Fibroblast of lung (primary cell): ENCODE data around the gene PDHX. TPM values are rescaled to one million over a fixed set of nuclear protein-coding genes. Genes with fewer than 3 reads are reported as not detected.

Experiments
- DNase-seq, 2 donors: peaks; one replicate each; pipeline versions ENCODE4 v3.0.0 to v3.0.0-alpha.2; 2010; ENCODE audit warnings: low read depth in 2 of 2
- H2AFZ ChIP-seq: 2 replicates; pipeline ENCODE4 v1.5.1; 2012; ENCODE audit warnings: low read length, control low read depth, inconsistent platforms
- H3K27ac ChIP-seq: 2 replicates; pipeline ENCODE4 v1.5.1; 2011; ENCODE audit warnings: low read length, control low read depth; ENCODE audit not compliant: insufficient read depth
- H3K27me3 ChIP-seq: 2 replicates; pipeline ENCODE4 v1.5.1; 2011; ENCODE audit warnings: mild to moderate bottlenecking, low read length; ENCODE audit not compliant: control insufficient read depth, insufficient read depth
- H3K36me3 ChIP-seq: 2 replicates; pipeline ENCODE4 v1.5.1; 2011; ENCODE audit warnings: low read length; ENCODE audit not compliant: control insufficient read depth, insufficient read depth
- H3K4me1 ChIP-seq: 2 replicates; pipeline ENCODE4 v1.5.1; 2011; ENCODE audit warnings: low read length; ENCODE audit not compliant: control insufficient read depth, insufficient read depth; ENCODE audit errors: extremely low read depth
- H3K4me2 ChIP-seq: 2 replicates; pipeline ENCODE4 v1.5.1; 2011; ENCODE audit warnings: low read length, control low read depth; ENCODE audit not compliant: insufficient read depth; ENCODE audit errors: extremely low read depth
- H3K4me3 ChIP-seq, 4 experiments: fragments of 200-600 bp in 1 of 4; sonication (generic) in 1 of 4; replicated peaks in 1 of 4; 2 replicates each; pipeline ENCODE4 v1.5.1; 2011 to 2016; ENCODE audit warnings: low read length in 4 of 4, low read depth in 3 of 4, mild to moderate bottlenecking in 3 of 4, control low read depth in 2 of 4, inconsistent platforms in 1 of 4, mixed read lengths in 1 of 4; ENCODE audit not compliant: insufficient read depth in 1 of 4; ENCODE audit errors: control extremely low read depth in 1 of 4
- H3K79me2 ChIP-seq: 2 replicates; pipeline ENCODE4 v1.5.1; 2012; ENCODE audit warnings: mild to moderate bottlenecking, low read length, inconsistent platforms; ENCODE audit not compliant: control insufficient read depth, insufficient read depth
- H3K9ac ChIP-seq: 2 replicates; pipeline ENCODE4 v1.5.1; 2011; ENCODE audit warnings: mild to moderate bottlenecking, low read length, control low read depth; ENCODE audit not compliant: insufficient read depth
- H3K9me3 ChIP-seq: 2 replicates; pipeline ENCODE4 v1.5.1; 2012; ENCODE audit warnings: low read depth, low read length; ENCODE audit not compliant: control insufficient read depth, insufficient read depth
- H4K20me1 ChIP-seq: 2 replicates; pipeline ENCODE4 v1.5.1; 2011; ENCODE audit warnings: low read length; ENCODE audit not compliant: control insufficient read depth, insufficient read depth; ENCODE audit errors: extremely low read depth
- EZH2 ChIP-seq: IDR thresholded peaks from 2 replicates; pipeline ENCODE4 v1.5.1; 2012; ENCODE audit warnings: low read length, control low read depth, mild to moderate bottlenecking; ENCODE audit errors: missing control alignments
- polyA plus RNA-seq, 2 donors: library from polyadenylated mRNA; depleted of rRNA in 1 of 2; stranded (reverse) in 1 of 2; unstranded in 1 of 2; fragments of >200 nt; gene quantifications; 2 replicates each; pipeline ENCODE4 v1.2.1, GENCODE V29; 2011 to 2012; ENCODE audit warnings: missing spikeins in 1 of 2
- total RNA-seq: library from RNA; depleted of rRNA; stranded (reverse); fragments of >200 nt; gene quantifications from 2 replicates; pipeline ENCODE4 v1.2.1, GENCODE V29; 2014
- TF ChIP-seq, protein P1 (sequence below), 2 donors: IDR thresholded peaks in 1 of 2; conservative IDR thresholded peaks in 1 of 2; 1 replicate in 1 of 2; 2 replicates in 1 of 2; pipeline ENCODE4 v1.5.1; 2011 to 2012; ENCODE audit warnings: low read length in 2 of 2, control low read depth in 1 of 2, inconsistent platforms in 1 of 2, low read depth in 1 of 2, mild to moderate bottlenecking in 1 of 2

The PDHX gene
- total and polyA plus RNA-seq, 2 donors (not counting 1 experiment from before 2014, with no cell fraction given), result 29.6 to 36.5 TPM

DNA sequence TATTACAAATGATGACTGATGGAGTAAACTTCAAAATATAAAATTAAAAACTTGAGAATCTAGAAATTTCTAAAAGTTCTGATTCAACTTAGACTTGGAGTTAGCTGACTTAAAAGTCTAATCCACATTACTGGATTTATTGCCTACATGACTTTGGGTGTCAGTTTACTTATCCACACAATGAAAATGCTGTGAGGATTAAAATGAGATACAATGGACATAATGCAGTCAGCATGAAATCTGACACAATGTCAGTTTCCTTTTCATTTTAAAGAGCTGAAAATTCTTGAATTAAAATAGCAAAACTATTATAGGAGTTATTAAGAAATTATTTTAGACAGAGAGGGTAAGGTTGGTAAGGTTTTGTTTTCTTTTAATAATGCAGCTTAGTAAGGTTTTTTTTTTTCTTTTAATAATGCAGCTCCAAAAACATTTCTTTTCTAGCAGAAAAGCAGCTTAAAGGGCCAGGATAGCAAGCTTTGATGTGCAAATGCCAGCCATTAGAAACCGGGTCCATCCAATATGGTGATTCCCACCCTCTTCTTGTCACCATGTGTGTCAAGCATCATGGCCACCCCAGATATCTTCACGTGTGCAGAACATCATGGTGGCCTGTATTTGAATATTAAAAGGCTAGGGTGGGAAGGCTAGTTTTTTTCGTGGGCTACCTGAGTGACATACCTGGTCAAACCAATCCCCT, 19.1 kb upstream of the PDHX start:
- peaks cover 2% of the 10 kb centered on the region for H3K79me2 ChIP-seq
- no peak overlapping the region for H3K9ac ChIP-seq
- TF ChIP-seq EZH2, result no peak
- TF ChIP-seq, protein P1, sequence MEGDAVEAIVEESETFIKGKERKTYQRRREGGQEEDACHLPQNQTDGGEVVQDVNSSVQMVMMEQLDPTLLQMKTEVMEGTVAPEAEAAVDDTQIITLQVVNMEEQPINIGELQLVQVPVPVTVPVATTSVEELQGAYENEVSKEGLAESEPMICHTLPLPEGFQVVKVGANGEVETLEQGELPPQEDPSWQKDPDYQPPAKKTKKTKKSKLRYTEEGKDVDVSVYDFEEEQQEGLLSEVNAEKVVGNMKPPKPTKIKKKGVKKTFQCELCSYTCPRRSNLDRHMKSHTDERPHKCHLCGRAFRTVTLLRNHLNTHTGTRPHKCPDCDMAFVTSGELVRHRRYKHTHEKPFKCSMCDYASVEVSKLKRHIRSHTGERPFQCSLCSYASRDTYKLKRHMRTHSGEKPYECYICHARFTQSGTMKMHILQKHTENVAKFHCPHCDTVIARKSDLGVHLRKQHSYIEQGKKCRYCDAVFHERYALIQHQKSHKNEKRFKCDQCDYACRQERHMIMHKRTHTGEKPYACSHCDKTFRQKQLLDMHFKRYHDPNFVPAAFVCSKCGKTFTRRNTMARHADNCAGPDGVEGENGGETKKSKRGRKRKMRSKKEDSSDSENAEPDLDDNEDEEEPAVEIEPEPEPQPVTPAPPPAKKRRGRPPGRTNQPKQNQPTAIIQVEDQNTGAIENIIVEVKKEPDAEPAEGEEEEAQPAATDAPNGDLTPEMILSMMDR (conservative IDR thresholded peaks at IDR 0.05 in 1 of 2, IDR thresholded peaks at IDR 0.05 in 1 of 2; ENCODE audit: low read depth in 1 of 2, low read length in 2 of 2), result no peak
- H3K9me3 ChIP-seq, result no peaks in the 10 kb centered on the region
- no peaks in the 10 kb centered on the region for H3K4me1 ChIP-seq
- no peak overlapping the region for H3K4me3 ChIP-seq
- H2AFZ ChIP-seq, result no peak overlapping the region
- H3K36me3 ChIP-seq, result no peaks in the 10 kb centered on the region
- no peak overlapping the region for H3K4me2 ChIP-seq
- no peak for DNase-seq
- no peaks in the 10 kb centered on the region for H3K27me3 ChIP-seq
- H3K27ac ChIP-seq, result no peak overlapping the region
- no peaks in the 10 kb centered on the region for H4K20me1 ChIP-seq

DNA sequence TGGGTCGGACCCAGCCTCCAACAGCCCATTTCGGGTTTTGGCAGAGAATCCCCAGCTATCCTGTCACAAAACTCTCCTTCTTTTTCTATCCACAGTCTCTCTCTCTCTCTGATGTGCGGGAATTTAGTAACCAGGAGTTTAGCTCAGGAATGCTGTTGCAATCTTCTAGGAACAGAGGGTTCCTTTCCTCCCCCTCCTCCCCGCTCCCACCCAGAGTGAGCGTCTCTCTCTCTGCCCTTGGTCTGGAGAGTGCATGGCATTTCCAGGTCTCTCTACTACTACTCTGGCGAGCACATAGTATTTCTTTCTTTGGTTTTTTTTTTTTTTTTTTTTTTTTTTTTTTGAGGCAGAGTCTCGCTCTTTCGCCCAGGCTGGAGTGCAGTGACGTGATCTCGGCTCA, 17.9 kb upstream of the PDHX start:
- Histone ChIP-seq H3K27ac (no peak overlapping the region), H4K20me1 (no peaks in the 10 kb centered on the region), H3K4me2 (no peak overlapping the region), H3K27me3 (no peaks in the 10 kb centered on the region), H3K9me3 (no peaks in the 10 kb centered on the region), H2AFZ (no peak overlapping the region), H3K9ac (no peak overlapping the region), H3K36me3 (no peaks in the 10 kb centered on the region), H3K4me3 (no peak overlapping the region), H3K4me1 (no peaks in the 10 kb centered on the region), H3K79me2 (peaks cover 2% of the 10 kb centered on the region)
- DNase-seq, result no peak
- TF ChIP-seq EZH2, result no peak
- TF ChIP-seq, protein P1 (conservative IDR thresholded peaks at IDR 0.05 in 1 of 2, IDR thresholded peaks at IDR 0.05 in 1 of 2; ENCODE audit: low read depth in 1 of 2, low read length in 2 of 2), result no peak

DNA sequence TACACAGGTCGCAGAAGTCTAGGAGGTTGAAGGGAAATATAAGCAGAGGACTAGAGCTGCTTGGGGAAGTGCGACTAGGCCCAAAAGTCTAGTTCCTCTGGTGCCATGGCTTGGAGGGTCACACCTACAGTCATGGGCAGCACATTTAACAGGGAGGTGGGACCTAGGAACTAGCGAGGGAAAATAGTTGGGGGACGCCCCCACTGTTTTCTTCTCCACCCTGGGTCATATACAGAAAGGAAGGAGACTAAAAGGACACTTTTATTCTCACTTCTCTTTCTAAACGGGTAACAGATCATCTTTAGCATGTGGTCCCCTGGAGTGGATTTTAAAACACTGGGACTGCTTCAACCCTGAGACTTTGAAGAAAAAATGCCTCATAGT, 16.8 kb upstream of the PDHX start:
- H3K27ac ChIP-seq, result no peak overlapping the region
- H4K20me1 ChIP-seq, result no peaks in the 10 kb centered on the region
- no peak overlapping the region for H3K4me3 ChIP-seq
- H3K9ac ChIP-seq, result no peak overlapping the region
- H3K27me3 ChIP-seq, result no peaks in the 10 kb centered on the region
- peaks cover 2% of the 10 kb centered on the region for H3K79me2 ChIP-seq
- H3K9me3 ChIP-seq, result no peaks in the 10 kb centered on the region
- no peak overlapping the region for H2AFZ ChIP-seq
- no peaks in the 10 kb centered on the region for H3K4me1 ChIP-seq
- no peak for DNase-seq
- H3K36me3 ChIP-seq, result no peaks in the 10 kb centered on the region
- H3K4me2 ChIP-seq, result no peak overlapping the region
- TF ChIP-seq, protein P1 (conservative IDR thresholded peaks at IDR 0.05 in 1 of 2, IDR thresholded peaks at IDR 0.05 in 1 of 2; ENCODE audit: low read depth in 1 of 2, low read length in 2 of 2), result no peak
- no peak for TF ChIP-seq EZH2
